Peyer's patch (tissue), 4 donors: Measurements from ENCODE around the gene METTL18.

ENCODE experiments used
- POLR2A ChIP-seq, 2 donors: fragments of 450-650 bp; IDR thresholded peaks; one replicate each; pipeline ENCODE4 v1.5.1; 2017; ENCODE audit warnings: antibody characterized with exemption in 2 of 2, mild to moderate bottlenecking in 2 of 2, moderate library complexity in 2 of 2
- TF ChIP-seq, protein P1 (sequence below), 6 experiments: fragments of 450-650 bp in 4 of 6; fragments of 200-600 bp in 2 of 6; sonication (generic) in 1 of 6; IDR thresholded peaks; one replicate each; pipeline ENCODE4 v1.5.1; 2017 to 2019; ENCODE audit warnings: antibody characterized with exemption in 6 of 6, mild to moderate bottlenecking in 3 of 6, moderate library complexity in 1 of 6

DNA sequence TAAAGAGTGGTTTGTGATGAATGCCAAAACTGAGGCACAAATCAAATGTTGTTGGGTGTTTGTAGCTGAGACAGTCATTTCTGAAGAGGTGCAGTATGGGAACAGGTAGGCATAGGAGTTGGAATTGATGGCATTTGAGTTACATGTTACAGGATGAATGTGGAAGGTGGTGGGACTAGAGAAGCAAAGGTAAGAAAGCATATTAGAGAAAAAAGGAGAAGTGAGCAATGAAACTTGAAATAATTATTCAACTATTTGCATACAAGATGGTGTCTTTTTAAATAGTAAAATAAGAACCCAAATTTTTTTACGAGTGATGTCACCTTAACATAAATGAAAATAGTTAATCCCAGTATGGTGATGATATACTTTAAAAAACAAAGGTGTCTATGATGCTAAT, 40.2 kb upstream of the METTL18 start:
- TF ChIP-seq POLR2A (IDR thresholded peaks at IDR 0.05), result no peak
- TF ChIP-seq, protein P1, sequence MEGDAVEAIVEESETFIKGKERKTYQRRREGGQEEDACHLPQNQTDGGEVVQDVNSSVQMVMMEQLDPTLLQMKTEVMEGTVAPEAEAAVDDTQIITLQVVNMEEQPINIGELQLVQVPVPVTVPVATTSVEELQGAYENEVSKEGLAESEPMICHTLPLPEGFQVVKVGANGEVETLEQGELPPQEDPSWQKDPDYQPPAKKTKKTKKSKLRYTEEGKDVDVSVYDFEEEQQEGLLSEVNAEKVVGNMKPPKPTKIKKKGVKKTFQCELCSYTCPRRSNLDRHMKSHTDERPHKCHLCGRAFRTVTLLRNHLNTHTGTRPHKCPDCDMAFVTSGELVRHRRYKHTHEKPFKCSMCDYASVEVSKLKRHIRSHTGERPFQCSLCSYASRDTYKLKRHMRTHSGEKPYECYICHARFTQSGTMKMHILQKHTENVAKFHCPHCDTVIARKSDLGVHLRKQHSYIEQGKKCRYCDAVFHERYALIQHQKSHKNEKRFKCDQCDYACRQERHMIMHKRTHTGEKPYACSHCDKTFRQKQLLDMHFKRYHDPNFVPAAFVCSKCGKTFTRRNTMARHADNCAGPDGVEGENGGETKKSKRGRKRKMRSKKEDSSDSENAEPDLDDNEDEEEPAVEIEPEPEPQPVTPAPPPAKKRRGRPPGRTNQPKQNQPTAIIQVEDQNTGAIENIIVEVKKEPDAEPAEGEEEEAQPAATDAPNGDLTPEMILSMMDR (IDR thresholded peaks at IDR 0.05), result no peak
